Epithelial cell of prostate (primary cell): ENCODE measurements around the gene WWOX.
A peak's percentile ranks its signal among the peaks of the same experiment; 100 is the strongest.
"Not testable (repeated sequence)": the region's sequence is repeated elsewhere in the genome, so short reads cannot be mapped to it uniquely, and the experiment has no call there.

ENCODE experiments used
- DNase-seq: peaks from one replicate; pipeline ENCODE4 v3.0.0-alpha.2; 2011; ENCODE audit warnings: low read depth, low spot score
- H3K27ac ChIP-seq: fragments of 450-650 bp; 2 replicates; pipeline ENCODE4 v1.5.1; 2017; ENCODE audit warnings: mild to moderate bottlenecking

Gene WWOX

GRCh38 chr16:78679546-78679945 lies 580.1 kb downstream of the WWOX start:
- H3K27ac ChIP-seq = no peak overlapping the region
- no peak for DNase-seq

GRCh38 chr16:78681743-78682142 lies 582.3 kb downstream of the WWOX start:
- DNase-seq = no peak
- H3K27ac ChIP-seq = no peak overlapping the region

- H3K27ac ChIP-seq = peak overlapping the region; percentile 98
- peak; percentile 88 for DNase-seq
Measured at GRCh38 chr16:78684030-78684611, 584.7 kb downstream of the WWOX start.

GRCh38 chr16:78684655-78685375 lies 585.4 kb downstream of the WWOX start:
- peak overlapping the region; percentile 98 for H3K27ac ChIP-seq
- DNase-seq = no peak

GRCh38 chr16:78686601-78687000 lies 587.1 kb downstream of the WWOX start:
- no peak for DNase-seq

GRCh38 chr16:78689028-78689427 lies 589.6 kb downstream of the WWOX start:
- H3K27ac ChIP-seq = no peak overlapping the region
- DNase-seq = no peak

More at GRCh38 chr16:78686601-78687000, 587.1 kb downstream of the WWOX start:
- H3K27ac ChIP-seq = no peak overlapping the region

- H3K27ac ChIP-seq = no peak overlapping the region
- no peak for DNase-seq
Measured at GRCh38 chr16:78689536-78689935, 590.1 kb downstream of the WWOX start.

GRCh38 chr16:78690510-78690909 lies 591.1 kb downstream of the WWOX start:
- no peak for DNase-seq
- H3K27ac ChIP-seq = no peak overlapping the region

GRCh38 chr16:78691746-78692145 lies 592.3 kb downstream of the WWOX start:
- not testable (repeated sequence) for DNase-seq, H3K27ac ChIP-seq

GRCh38 chr16:78693496-78693895 lies 594.0 kb downstream of the WWOX start:
- DNase-seq = no peak

GRCh38 chr16:78694414-78694813 lies 595.0 kb downstream of the WWOX start:
- DNase-seq = no peak
- no peak overlapping the region for H3K27ac ChIP-seq

More at GRCh38 chr16:78693496-78693895, 594.0 kb downstream of the WWOX start:
- H3K27ac ChIP-seq = no peak overlapping the region

- DNase-seq = no peak
- no peak overlapping the region for H3K27ac ChIP-seq
Measured at GRCh38 chr16:78695391-78695790, 595.9 kb downstream of the WWOX start.

- DNase-seq = no peak
- no peak overlapping the region for H3K27ac ChIP-seq
Measured at GRCh38 chr16:78696797-78697196, 597.3 kb downstream of the WWOX start.

GRCh38 chr16:78697426-78697825 lies 598.0 kb downstream of the WWOX start:
- no peak for DNase-seq
- no peak overlapping the region for H3K27ac ChIP-seq

GRCh38 chr16:78703936-78704335 lies 604.5 kb downstream of the WWOX start:
- H3K27ac ChIP-seq = no peak overlapping the region
- no peak for DNase-seq

- no peak for DNase-seq
- H3K27ac ChIP-seq = no peak overlapping the region
Measured at GRCh38 chr16:78704416-78704815, 605.0 kb downstream of the WWOX start.

GRCh38 chr16:78705694-78706093 lies 606.2 kb downstream of the WWOX start:
- H3K27ac ChIP-seq = no peak overlapping the region
- DNase-seq = peak; percentile 97

- no peak for DNase-seq
- no peak overlapping the region for H3K27ac ChIP-seq
Measured at GRCh38 chr16:78706637-78707036, 607.2 kb downstream of the WWOX start.

- H3K27ac ChIP-seq = no peak overlapping the region
- DNase-seq = no peak
Measured at GRCh38 chr16:78709137-78709884, 609.9 kb downstream of the WWOX start.

- H3K27ac ChIP-seq = no peak overlapping the region
- no peak for DNase-seq
Measured at GRCh38 chr16:78715106-78715505, 615.7 kb downstream of the WWOX start.

GRCh38 chr16:78715673-78716072 lies 616.2 kb downstream of the WWOX start:
- H3K27ac ChIP-seq = no peak overlapping the region
- DNase-seq = no peak
